H9 (cell line): ENCODE data around the gene SLC35A3. TPM values are rescaled to one million over a fixed set of nuclear protein-coding genes. Genes with fewer than 3 reads are reported as not detected.
A peak's percentile ranks its signal among the peaks of the same experiment; 100 is the strongest.

Experiments
- DNase-seq: peaks from one replicate; pipeline ENCODE4 v3.0.0-alpha.2; 2017
- H2AFZ ChIP-seq: one replicate; pipeline ENCODE4 v1.6.1; 2013; ENCODE audit warnings: mild to moderate bottlenecking, low read length, control low read depth, moderate library complexity
- H2AK5ac ChIP-seq: 2 replicates; pipeline ENCODE4 v1.6.1; 2013; ENCODE audit warnings: low read length, control low read depth, mixed read lengths; ENCODE audit not compliant: insufficient read length
- H2BK120ac ChIP-seq: one replicate; pipeline ENCODE4 v1.6.1; 2013; ENCODE audit warnings: low read depth, mild to moderate bottlenecking, low read length, control low read depth, inconsistent platforms; ENCODE audit not compliant: poor library complexity, severe bottlenecking
- H2BK12ac ChIP-seq: 2 replicates; pipeline ENCODE4 v1.6.1; 2013; ENCODE audit warnings: low read length, control low read depth, mixed read lengths, low read depth; ENCODE audit not compliant: insufficient read length
- H2BK15ac ChIP-seq: 2 replicates; pipeline ENCODE4 v1.6.1; 2013; ENCODE audit warnings: low read depth, low read length, control low read depth
- H2BK20ac ChIP-seq: one replicate; pipeline ENCODE4 v1.6.1; 2013; ENCODE audit warnings: low read depth, mild to moderate bottlenecking, low read length, control low read depth, inconsistent platforms; ENCODE audit not compliant: poor library complexity, severe bottlenecking
- H2BK5ac ChIP-seq: 2 replicates; pipeline ENCODE4 v1.6.1; 2013; ENCODE audit warnings: low read length, control low read depth, mixed read lengths; ENCODE audit not compliant: insufficient read length
- H3K14ac ChIP-seq: 2 replicates; pipeline ENCODE4 v1.6.1; 2013; ENCODE audit warnings: low read length, control low read depth; ENCODE audit not compliant: insufficient read depth
- H3K18ac ChIP-seq: 2 replicates; pipeline ENCODE4 v1.6.1; 2013; ENCODE audit warnings: low read depth, mild to moderate bottlenecking, mixed read lengths, low read length, control low read depth; ENCODE audit not compliant: insufficient read length
- H3K23ac ChIP-seq: 2 replicates; pipeline ENCODE4 v1.6.1; 2013; ENCODE audit warnings: low read length, control low read depth, mixed read lengths, low read depth; ENCODE audit not compliant: insufficient read length
- H3K23me2 ChIP-seq: 2 replicates; pipeline ENCODE4 v1.6.1; 2013; ENCODE audit warnings: low read depth, mild to moderate bottlenecking, mixed read lengths, low read length, control low read depth; ENCODE audit not compliant: insufficient read length, poor library complexity, severe bottlenecking
- H3K27ac ChIP-seq: 2 replicates; pipeline ENCODE4 v1.5.1; 2013; ENCODE audit warnings: low read length, control low read depth, mixed read lengths, low read depth; ENCODE audit not compliant: insufficient read length
- H3K27me3 ChIP-seq: 2 replicates; pipeline ENCODE4 v1.6.1; 2013; ENCODE audit warnings: low read length, control low read depth, inconsistent platforms; ENCODE audit not compliant: insufficient read depth
- H3K4ac ChIP-seq: 2 replicates; pipeline ENCODE4 v1.6.1; 2013; ENCODE audit warnings: low read depth, mild to moderate bottlenecking, control low read depth, inconsistent platforms, low read length, moderate library complexity
- H3K4me1 ChIP-seq: 2 replicates; pipeline ENCODE4 v1.6.1; 2013; ENCODE audit warnings: low read length, control low read depth, inconsistent platforms; ENCODE audit not compliant: insufficient read depth
- H3K4me2 ChIP-seq: 2 replicates; pipeline ENCODE4 v1.6.1; 2013; ENCODE audit warnings: low read length, control low read depth, mixed read lengths; ENCODE audit not compliant: insufficient read length, insufficient read depth
- H3K56ac ChIP-seq: 2 replicates; pipeline ENCODE4 v1.6.1; 2013; ENCODE audit warnings: low read depth, mild to moderate bottlenecking, mixed read lengths, low read length, control low read depth; ENCODE audit not compliant: insufficient read length
- H3K79me1 ChIP-seq: 2 replicates; pipeline ENCODE4 v1.6.1; 2013; ENCODE audit warnings: low read depth, mild to moderate bottlenecking, moderate library complexity, low read length, control low read depth, inconsistent platforms; ENCODE audit not compliant: insufficient read depth, poor library complexity, severe bottlenecking
- H3K79me2 ChIP-seq: 2 replicates; pipeline ENCODE4 v1.6.1; 2013; ENCODE audit warnings: low read length, control low read depth, inconsistent platforms; ENCODE audit not compliant: insufficient read depth
- H3K9ac ChIP-seq: 2 replicates; pipeline ENCODE4 v1.6.1; 2013; ENCODE audit warnings: low read length, control low read depth, mixed read lengths; ENCODE audit not compliant: insufficient read length; ENCODE audit errors: extremely low read depth
- H3K9me3 ChIP-seq: one replicate; pipeline ENCODE4 v1.6.1; 2013; ENCODE audit warnings: low read depth, low read length, inconsistent platforms; ENCODE audit not compliant: control insufficient read depth
- H3T11ph ChIP-seq: one replicate; pipeline ENCODE4 v1.6.1; 2013; ENCODE audit warnings: mild to moderate bottlenecking, low read length, control low read depth, inconsistent platforms
- H4K20me1 ChIP-seq: one replicate; pipeline ENCODE4 v1.6.1; 2013; ENCODE audit not compliant: control insufficient read depth, insufficient read length, insufficient read depth
- H4K5ac ChIP-seq: 2 replicates; pipeline ENCODE4 v1.6.1; 2013; ENCODE audit warnings: low read depth, mild to moderate bottlenecking, mixed read lengths, low read length, control low read depth; ENCODE audit not compliant: insufficient read length
- H4K8ac ChIP-seq: replicated peaks from 2 replicates; pipeline ENCODE4 v1.6.1; 2013; ENCODE audit warnings: low read length, control low read depth, mixed read lengths, low read depth; ENCODE audit not compliant: insufficient read length
- H4K91ac ChIP-seq: 2 replicates; pipeline ENCODE4 v1.6.1; 2013; ENCODE audit warnings: low read depth, mild to moderate bottlenecking, moderate library complexity, mixed read lengths, low read length, control low read depth; ENCODE audit not compliant: insufficient read length
- H3K27ac Mint-ChIP-seq, 3 experiments: 2 replicates in 2 of 3; 3 replicates in 1 of 3; pipeline ENCODE4 v1.8.0; 2020 to 2021; ENCODE audit warnings: mixed read lengths in 3 of 3, mild to moderate bottlenecking in 1 of 3, moderate library complexity in 1 of 3
- H3K27me3 Mint-ChIP-seq: 2 replicates; pipeline ENCODE4 v1.8.0; 2021; ENCODE audit warnings: low read depth, mild to moderate bottlenecking, moderate library complexity, mixed read lengths
- H3K36me3 Mint-ChIP-seq, 3 experiments: 2 replicates in 2 of 3; 3 replicates in 1 of 3; pipeline ENCODE4 v1.8.0; 2020 to 2021; ENCODE audit warnings: low read depth in 3 of 3, mixed read lengths in 3 of 3; ENCODE audit not compliant: insufficient read depth in 1 of 3
- H3K4me1 Mint-ChIP-seq, 2 experiments: 2 replicates each; pipeline ENCODE4 v1.8.0; 2020; ENCODE audit warnings: mixed read lengths in 2 of 2
- H3K4me3 Mint-ChIP-seq, 2 experiments: 2 replicates in 1 of 2; 3 replicates in 1 of 2; pipeline ENCODE4 v1.8.0; 2020 to 2021; ENCODE audit warnings: mild to moderate bottlenecking in 2 of 2, mixed read lengths in 2 of 2, moderate library complexity in 1 of 2
- H3K9me3 Mint-ChIP-seq, 2 experiments: 2 replicates in 1 of 2; 3 replicates in 1 of 2; pipeline ENCODE4 v1.8.0; 2020; ENCODE audit warnings: mild to moderate bottlenecking in 2 of 2, mixed read lengths in 2 of 2, moderate library complexity in 1 of 2
- CTCF ChIP-seq: fragments of 200-600 bp; sonication (generic); conservative IDR thresholded peaks from 3 replicates; pipeline ENCODE4 v1.8.0; 2021; ENCODE audit warnings: antibody characterized with exemption, mild to moderate bottlenecking
- whole genome bisulfite sequencing: extraction: QIAGEN DNeasy Blood & Tissue Kit; methylation state at CpG from one replicate; pipeline ENCODE4 v1.1.7; 2013; ENCODE audit warnings: missing lambda C conversion rate, low lambda C conversion rate, mixed read lengths; ENCODE audit not compliant: insufficient read length; ENCODE audit errors: extremely low coverage; 5-methylcytosine and 5-hydroxymethylcytosine counted together
- total RNA-seq: library from RNA; stranded (reverse); gene quantifications from 2 replicates; pipeline ENCODE4 v1.2.1, GENCODE V29; 2021

The SLC35A3 gene
- total RNA-seq, 1 experiment from 2014 or later: 15.1 TPM

- Histone ChIP-seq H3K4me2 (no peak overlapping the region), H2BK120ac (no peak overlapping the region), H4K20me1 (no peaks in the 10 kb centered on the region), H4K5ac (no peak overlapping the region), H3K27ac (no peak overlapping the region), H3K14ac (no peak overlapping the region), H3K23me2 (peaks cover 7% of the 10 kb centered on the region), H3T11ph (no peak overlapping the region), H3K23ac (no peak overlapping the region), H3K27me3 (no peaks in the 10 kb centered on the region), H2BK12ac (no peak overlapping the region), H3K9ac (no peak overlapping the region), H3K79me1 (no peaks in the 10 kb centered on the region), H2BK5ac (no peak overlapping the region), H3K79me2 (no peaks in the 10 kb centered on the region; the same call in 1 of the 2 replicates), H4K91ac (no peak overlapping the region), H3K4ac (no peak overlapping the region), H3K18ac (no peak overlapping the region), H2AFZ (no peak overlapping the region), H3K56ac (no peak overlapping the region), H2BK20ac (no peak overlapping the region), H4K8ac (no peak overlapping the region), H3K9me3 (no peaks in the 10 kb centered on the region), H2BK15ac (no peak overlapping the region), H3K4me1 (peaks cover 2% of the 10 kb centered on the region; the same call in 1 of the 2 replicates), H2AK5ac (no peak overlapping the region)
- no CpG with 5 or more reads among the region's 4 CpGs for WGBS
- peaks cover 12 to 17% of the 10 kb centered on the region in 2 experiments for H3K4me1 Mint-ChIP-seq
- no peaks in the 10 kb centered on the region for H3K27me3 Mint-ChIP-seq
- no peak for DNase-seq
- H3K9me3 Mint-ChIP-seq: peaks cover 0 to 3% of the 10 kb centered on the region in 2 experiments; a peak in 2 of 5 replicates
- H3K36me3 Mint-ChIP-seq: no peaks in the 10 kb centered on the region
- no peak overlapping the region for H3K27ac Mint-ChIP-seq
- H3K4me3 Mint-ChIP-seq: peak overlapping the region in 1 of 2 experiments; percentile 21; a peak in 2 of 5 replicates
- TF ChIP-seq CTCF: no peak
Observed at GRCh38 chr1:99968214-99968613, 1.6 kb upstream of the SLC35A3 start.
